ENCODE data around the gene WHRN. TPM values are rescaled to one million over a fixed set of nuclear protein-coding genes. Genes with fewer than 3 reads are reported as not detected.

WHRN gene
- total and polyA plus RNA-seq, 2 donors from 2014 or later, result 4.4 to 14.8 TPM

- no peaks in the 10 kb centered on the region for H3K27me3 ChIP-seq (ENCODE audit: control insufficient read depth, insufficient read depth, low read length)
- no peaks in the 10 kb centered on the region for H3K9me3 ChIP-seq (ENCODE audit: control insufficient read depth in 2 of 3, insufficient read depth in 1 of 3, low read length in 3 of 3)
- DNase-seq (no peak), FAIRE-seq (no peak)
- intact Hi-C loops (cut with DNase I), result no loop called here
- no peak overlapping the region for H3K9ac ChIP-seq (ENCODE audit: low read length in 3 of 3)
- H3K4me3 ChIP-seq (ENCODE audit: low read length in 3 of 3), result no peak overlapping the region
- no peaks in the 10 kb centered on the region for H3K4me1 ChIP-seq (ENCODE audit: control insufficient read depth in 2 of 3, insufficient read depth in 2 of 3, low read depth in 1 of 3, low read length in 3 of 3)
- no peak overlapping the region for H3K27ac ChIP-seq (ENCODE audit: low read depth in 2 of 2, low read length in 2 of 2)
- no peaks in the 10 kb centered on the region for H3K36me3 ChIP-seq (ENCODE audit: control insufficient read depth in 2 of 3, insufficient read depth in 3 of 3, low read length in 3 of 3)
- TF ChIP-seq CTCF (IDR thresholded peaks at IDR 0.05; ENCODE audit: borderline replicate concordance, extremely low read depth, insufficient read depth), result no peak
These were observed 63.3 kb downstream of the WHRN start for GRCh38 chr9:114442022-114442421.

GRCh38 chr9:114437401-114437893, 67.8 kb downstream of the WHRN start:
- intact Hi-C loops (cut with DNase I), result no loop called here
- FAIRE-seq, result no peak
- Histone ChIP-seq H3K9ac (ENCODE audit: low read length in 3 of 3) (no peak overlapping the region), H3K27ac (ENCODE audit: low read depth in 2 of 2, low read length in 2 of 2) (no peak overlapping the region), H3K9me3 (ENCODE audit: control insufficient read depth in 2 of 3, insufficient read depth in 1 of 3, low read length in 3 of 3) (no peaks in the 10 kb centered on the region), H3K4me3 (ENCODE audit: low read length in 3 of 3) (no peak overlapping the region), H3K27me3 (ENCODE audit: control insufficient read depth, insufficient read depth, low read length) (no peaks in the 10 kb centered on the region), H3K36me3 (ENCODE audit: control insufficient read depth in 2 of 3, insufficient read depth in 3 of 3, low read length in 3 of 3) (no peaks in the 10 kb centered on the region), H3K4me1 (ENCODE audit: control insufficient read depth in 2 of 3, insufficient read depth in 2 of 3, low read depth in 1 of 3, low read length in 3 of 3) (no peaks in the 10 kb centered on the region)
- no peak for TF ChIP-seq CTCF (IDR thresholded peaks at IDR 0.05; ENCODE audit: borderline replicate concordance, extremely low read depth, insufficient read depth)
- no peak for DNase-seq

- intact Hi-C loops (cut with DNase I), result no loop called here
- FAIRE-seq (no peak), DNase-seq (peak in 4 of 5 donors; percentile 40 to 68 (median 50))
- Histone ChIP-seq H3K27me3 (ENCODE audit: control insufficient read depth, insufficient read depth, low read length) (no peaks in the 10 kb centered on the region), H3K4me1 (ENCODE audit: control insufficient read depth in 2 of 3, insufficient read depth in 2 of 3, low read depth in 1 of 3, low read length in 3 of 3) (no peaks in the 10 kb centered on the region), H3K9ac (ENCODE audit: low read length in 3 of 3) (no peak overlapping the region), H3K27ac (ENCODE audit: low read depth in 2 of 2, low read length in 2 of 2) (no peak overlapping the region), H3K9me3 (ENCODE audit: control insufficient read depth in 2 of 3, insufficient read depth in 1 of 3, low read length in 3 of 3) (no peaks in the 10 kb centered on the region), H3K36me3 (ENCODE audit: control insufficient read depth in 2 of 3, insufficient read depth in 3 of 3, low read length in 3 of 3) (no peaks in the 10 kb centered on the region), H3K4me3 (ENCODE audit: low read length in 3 of 3) (no peak overlapping the region)
- TF ChIP-seq CTCF (IDR thresholded peaks at IDR 0.05; ENCODE audit: borderline replicate concordance, extremely low read depth, insufficient read depth), result peak; percentile 33
These were observed 70.4 kb downstream of the WHRN start for GRCh38 chr9:114434878-114435311.

- H3K27ac ChIP-seq (ENCODE audit: low read depth in 2 of 2, low read length in 2 of 2), result no peak overlapping the region
- H3K9ac ChIP-seq (ENCODE audit: low read length in 3 of 3), result no peak overlapping the region
- peak in 1 of 5 donors; percentile 11 for DNase-seq
- no peaks in the 10 kb centered on the region for H3K4me1 ChIP-seq (ENCODE audit: control insufficient read depth in 2 of 3, insufficient read depth in 2 of 3, low read depth in 1 of 3, low read length in 3 of 3)
- no peaks in the 10 kb centered on the region for H3K27me3 ChIP-seq (ENCODE audit: control insufficient read depth, insufficient read depth, low read length)
- no peak for FAIRE-seq
- TF ChIP-seq CTCF (IDR thresholded peaks at IDR 0.05; ENCODE audit: borderline replicate concordance, extremely low read depth, insufficient read depth), result no peak
- intact Hi-C loops (cut with DNase I), result no loop called here
- H3K4me3 ChIP-seq (ENCODE audit: low read length in 3 of 3), result no peak overlapping the region
- no peaks in the 10 kb centered on the region for H3K36me3 ChIP-seq (ENCODE audit: control insufficient read depth in 2 of 3, insufficient read depth in 3 of 3, low read length in 3 of 3)
- no peaks in the 10 kb centered on the region for H3K9me3 ChIP-seq (ENCODE audit: control insufficient read depth in 2 of 3, insufficient read depth in 1 of 3, low read length in 3 of 3)
These were observed 71.5 kb downstream of the WHRN start for GRCh38 chr9:114433720-114434255.

All from kidney (tissue), 14 donors.